HepG2 (cell line): Measurements from ENCODE around the gene GFRA4. TPM values are rescaled to one million over a fixed set of nuclear protein-coding genes. Genes with fewer than 3 reads are reported as not detected.

Source experiments
- AKAP8 ChIP-seq: sonication (generic); formaldehyde crosslinking; IDR thresholded peaks from 2 replicates; pipeline ENCODE4 v1.5.1; 2020; ENCODE audit warnings: mild to moderate bottlenecking, missing genetic modification reagents
- ATF2 ChIP-seq: sonication (generic); formaldehyde crosslinking; IDR thresholded peaks from 2 replicates; pipeline ENCODE4 v1.4.0; 2020; ENCODE audit warnings: missing genetic modification reagents
- FIP1L1 ChIP-seq: fragments of 200-400 bp; formaldehyde crosslinking; IDR thresholded peaks from 2 replicates; pipeline ENCODE4 v1.6.1; 2018; ENCODE audit warnings: low read depth, mild to moderate bottlenecking, low read length, moderate library complexity, borderline replicate concordance; ENCODE audit not compliant: insufficient read depth
- HNF1A ChIP-seq, 2 experiments: sonication (generic) in 1 of 2; formaldehyde crosslinking in 1 of 2; IDR thresholded peaks; 2 replicates each; pipeline versions ENCODE4 v1.4.0 to v1.6.1; 2016 to 2020; ENCODE audit warnings: borderline replicate concordance in 1 of 2, low read depth in 1 of 2, mild to moderate bottlenecking in 1 of 2, missing genetic modification reagents in 1 of 2
- NONO ChIP-seq, 2 experiments: fragments of 450-650 bp in 1 of 2; sonication (generic) in 1 of 2; formaldehyde crosslinking in 1 of 2; IDR thresholded peaks in 1 of 2; conservative IDR thresholded peaks in 1 of 2; 2 replicates each; pipeline versions ENCODE4 v1.6.1 to v1.8.0; 2017 to 2022; ENCODE audit warnings: mild to moderate bottlenecking in 1 of 2, missing genetic modification reagents in 1 of 2, moderate library complexity in 1 of 2
- SNRNP70 ChIP-seq: fragments of 200-400 bp; formaldehyde crosslinking; IDR thresholded peaks from 2 replicates; pipeline ENCODE4 v1.6.1; 2017; ENCODE audit warnings: mild to moderate bottlenecking, low read depth, low read length, moderate library complexity
- U2AF2 ChIP-seq: fragments of 200-400 bp; formaldehyde crosslinking; IDR thresholded peaks from 2 replicates; pipeline ENCODE4 v1.6.1; 2017; ENCODE audit warnings: low read depth, mild to moderate bottlenecking, low read length
- ZFP36 ChIP-seq: fragments of 150-350 bp; IDR thresholded peaks from 2 replicates; pipeline ENCODE4 v1.6.1; 2018; ENCODE audit warnings: borderline replicate concordance, low read length, low read depth; ENCODE audit not compliant: partially characterized antibody
- ZFP36L2 ChIP-seq: sonication (generic); formaldehyde crosslinking; IDR thresholded peaks from 2 replicates; pipeline ENCODE4 v1.4.0; 2020; ENCODE audit warnings: missing genetic modification reagents
- ZFP62 ChIP-seq: sonication (generic); formaldehyde crosslinking; IDR thresholded peaks from 2 replicates; pipeline ENCODE4 v1.4.0; 2020; ENCODE audit warnings: missing genetic modification reagents
- ZNF205 ChIP-seq: IDR thresholded peaks from 2 replicates; pipeline ENCODE4 v1.6.1; 2018; ENCODE audit warnings: missing biosample characterization, missing genetic modification reagents
- ZNF547 ChIP-seq: sonication (generic); formaldehyde crosslinking; IDR thresholded peaks from 2 replicates; pipeline ENCODE4 v1.5.1; 2020; ENCODE audit warnings: mild to moderate bottlenecking, missing genetic modification reagents
- polyA plus RNA-seq, 8 experiments: library from polyadenylated mRNA; depleted of rRNA in 3 of 8; stranded (reverse) in 7 of 8; unstranded in 1 of 8; fragments of >200 nt; fragmentation: Illumina TruSeq in 4 of 8; extraction: Trizol in 4 of 8; gene quantifications; 2 replicates each; pipeline versions ENCODE4 v1.2.1 to v1.2.3, GENCODE V29; 2011 to 2016; ENCODE audit warnings: low read depth in 4 of 8, missing spikeins in 1 of 8, mixed read lengths in 1 of 8; ENCODE audit not compliant: insufficient read depth in 1 of 8
- total RNA-seq, 5 experiments: library from RNA; depleted of rRNA; stranded (reverse); fragments of >200 nt; fragmentation: Illumina TruSeq; extraction: Trizol; gene quantifications; 2 replicates each; pipeline ENCODE4 v1.2.3, GENCODE V29; 2016; ENCODE audit warnings: low read depth in 1 of 5
- TF ChIP-seq, protein P1 (sequence below): IDR thresholded peaks from 2 replicates; pipeline ENCODE4 v1.6.1; 2016; ENCODE audit warnings: low read depth

Gene GFRA4
- total and polyA plus RNA-seq, 2 of the 13 experiments (the other 11 are each of a cell fraction or from before 2014, with no cell fraction given) = not detected

- TF ChIP-seq FIP1L1 (no peak), U2AF2 (no peak), NONO (IDR thresholded peaks at IDR 0.05) (no peak), NONO (CRISPR knock-in tag; conservative IDR thresholded peaks at IDR 0.05) (peak; percentile 85; the same call in 1 of the 2 replicates), HNF1A (IDR thresholded peaks at IDR 0.05; ENCODE audit: low read depth) (0 out of 2 replicates have a peak, but pooled peaks have one; percentile 32), HNF1A (CRISPR knock-in tag; IDR thresholded peaks at IDR 0.05; ENCODE audit: borderline replicate concordance) (no peak), SNRNP70 (no peak), ZNF205 (CRISPR knock-in tag) (peak; percentile 38; the same call in 1 of the 2 replicates), ZFP36 (no peak), ZFP36L2 (CRISPR knock-in tag) (no peak), ZNF547 (CRISPR knock-in tag) (peak; percentile 66), ATF2 (CRISPR knock-in tag) (peak; percentile 70), AKAP8 (CRISPR knock-in tag) (no peak; the same call in 1 of the 2 replicates), ZFP62 (CRISPR knock-in tag) (no peak)
- TF ChIP-seq, protein P1, sequence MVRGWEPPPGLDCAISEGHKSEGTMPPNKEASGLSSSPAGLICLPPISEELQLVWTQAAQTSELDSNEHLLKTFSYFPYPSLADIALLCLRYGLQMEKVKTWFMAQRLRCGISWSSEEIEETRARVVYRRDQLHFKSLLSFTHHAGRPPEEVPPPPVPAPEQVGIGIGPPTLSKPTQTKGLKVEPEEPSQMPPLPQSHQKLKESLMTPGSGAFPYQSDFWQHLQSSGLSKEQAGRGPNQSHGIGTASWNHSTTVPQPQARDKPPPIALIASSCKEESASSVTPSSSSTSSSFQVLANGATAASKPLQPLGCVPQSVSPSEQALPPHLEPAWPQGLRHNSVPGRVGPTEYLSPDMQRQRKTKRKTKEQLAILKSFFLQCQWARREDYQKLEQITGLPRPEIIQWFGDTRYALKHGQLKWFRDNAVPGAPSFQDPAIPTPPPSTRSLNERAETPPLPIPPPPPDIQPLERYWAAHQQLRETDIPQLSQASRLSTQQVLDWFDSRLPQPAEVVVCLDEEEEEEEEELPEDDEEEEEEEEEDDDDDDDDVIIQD (CRISPR knock-in tag) = no peak; the same call in 1 of the 2 replicates
Observed at GRCh38 chr20:3658716-3659491, 4.3 kb downstream of the GFRA4 start (continued).
